ENCODE data around the gene IRF4.

Gene IRF4

DNA sequence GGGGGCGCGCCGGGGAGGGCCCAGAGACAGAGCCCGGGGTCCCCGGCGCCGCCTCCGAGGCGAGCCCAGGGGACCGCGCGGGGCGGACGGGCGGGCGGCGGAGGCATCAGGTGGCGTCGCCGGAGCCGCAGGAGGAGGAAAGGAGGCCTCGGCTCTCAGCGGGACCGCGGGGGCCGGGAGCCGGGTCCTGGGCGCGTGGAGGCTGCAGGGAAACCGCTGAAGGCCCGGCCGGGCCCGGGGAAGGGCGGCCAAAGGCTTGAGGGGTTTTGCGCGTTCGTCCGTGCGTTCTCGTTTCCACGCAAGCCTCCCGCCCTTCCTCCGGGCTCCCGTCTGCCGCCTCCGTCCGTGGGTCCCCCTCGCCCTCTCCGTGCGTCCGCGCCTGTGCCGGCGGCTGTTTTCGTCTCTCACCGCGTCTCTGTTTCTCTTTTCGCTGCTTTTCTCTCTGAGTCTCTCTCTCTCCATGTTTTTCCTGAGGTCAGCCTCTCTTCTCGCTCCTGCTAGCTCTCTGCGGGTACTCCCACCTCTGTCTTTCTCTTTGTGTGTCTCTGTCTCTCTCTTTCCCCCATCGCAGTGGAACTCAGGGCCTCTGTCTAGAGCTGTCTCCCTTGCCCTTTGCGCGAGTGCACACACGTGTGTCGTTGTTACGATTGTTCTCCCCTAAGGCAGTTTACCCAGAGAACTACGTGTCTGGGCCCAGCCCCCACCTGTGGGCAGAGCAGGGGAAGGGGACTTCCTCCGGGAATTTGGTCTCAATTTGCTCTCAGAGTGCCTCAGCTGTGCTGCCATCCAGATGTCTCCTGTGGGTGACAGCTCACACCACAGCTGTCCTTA lies 2.1 kb downstream of the IRF4 start:
- TF ChIP-seq, protein P1, sequence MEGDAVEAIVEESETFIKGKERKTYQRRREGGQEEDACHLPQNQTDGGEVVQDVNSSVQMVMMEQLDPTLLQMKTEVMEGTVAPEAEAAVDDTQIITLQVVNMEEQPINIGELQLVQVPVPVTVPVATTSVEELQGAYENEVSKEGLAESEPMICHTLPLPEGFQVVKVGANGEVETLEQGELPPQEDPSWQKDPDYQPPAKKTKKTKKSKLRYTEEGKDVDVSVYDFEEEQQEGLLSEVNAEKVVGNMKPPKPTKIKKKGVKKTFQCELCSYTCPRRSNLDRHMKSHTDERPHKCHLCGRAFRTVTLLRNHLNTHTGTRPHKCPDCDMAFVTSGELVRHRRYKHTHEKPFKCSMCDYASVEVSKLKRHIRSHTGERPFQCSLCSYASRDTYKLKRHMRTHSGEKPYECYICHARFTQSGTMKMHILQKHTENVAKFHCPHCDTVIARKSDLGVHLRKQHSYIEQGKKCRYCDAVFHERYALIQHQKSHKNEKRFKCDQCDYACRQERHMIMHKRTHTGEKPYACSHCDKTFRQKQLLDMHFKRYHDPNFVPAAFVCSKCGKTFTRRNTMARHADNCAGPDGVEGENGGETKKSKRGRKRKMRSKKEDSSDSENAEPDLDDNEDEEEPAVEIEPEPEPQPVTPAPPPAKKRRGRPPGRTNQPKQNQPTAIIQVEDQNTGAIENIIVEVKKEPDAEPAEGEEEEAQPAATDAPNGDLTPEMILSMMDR (IDR thresholded peaks at IDR 0.05; ENCODE audit: low read depth, low read length), result no peak
- TF ChIP-seq, protein P2, sequence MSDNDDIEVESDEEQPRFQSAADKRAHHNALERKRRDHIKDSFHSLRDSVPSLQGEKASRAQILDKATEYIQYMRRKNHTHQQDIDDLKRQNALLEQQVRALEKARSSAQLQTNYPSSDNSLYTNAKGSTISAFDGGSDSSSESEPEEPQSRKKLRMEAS (IDR thresholded peaks at IDR 0.05; ENCODE audit: low read depth, low read length), result no peak
- TF ChIP-seq MYC (IDR thresholded peaks at IDR 0.05; ENCODE audit: low read depth, low read length), result no peak
- no peak for TF ChIP-seq POLR2A (IDR thresholded peaks at IDR 0.05; ENCODE audit: extremely low read depth, insufficient read length)
- no peak for DNase-seq (ENCODE audit: low read depth)
- no peak overlapping the region for H3K4me3 ChIP-seq (ENCODE audit: low read depth, low read length)

DNA sequence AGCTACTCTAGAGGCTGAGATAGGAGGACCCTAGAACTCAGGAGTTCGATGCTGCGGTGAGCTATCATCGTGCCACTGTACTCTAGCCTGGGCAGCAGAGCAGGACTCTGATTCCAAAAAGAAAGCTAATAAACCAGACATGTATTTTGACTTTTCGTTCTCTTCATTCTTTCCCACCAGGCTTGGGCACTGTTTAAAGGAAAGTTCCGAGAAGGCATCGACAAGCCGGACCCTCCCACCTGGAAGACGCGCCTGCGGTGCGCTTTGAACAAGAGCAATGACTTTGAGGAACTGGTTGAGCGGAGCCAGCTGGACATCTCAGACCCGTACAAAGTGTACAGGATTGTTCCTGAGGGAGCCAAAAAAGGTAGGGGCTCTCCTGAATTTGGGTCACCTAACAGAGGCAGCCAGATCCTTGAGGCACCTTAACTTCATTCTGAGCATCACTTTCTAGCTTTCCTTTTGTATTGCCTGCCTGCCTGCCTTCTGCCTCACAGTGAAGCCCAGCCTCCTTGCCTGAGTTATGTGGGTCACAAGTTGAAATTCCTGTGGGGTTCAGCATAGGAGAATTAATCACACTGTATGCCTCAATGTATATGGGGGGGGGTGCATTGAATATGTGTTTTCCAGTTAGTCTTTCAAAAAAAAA lies 3.2 kb downstream of the IRF4 start:
- no peak for TF ChIP-seq MYC (IDR thresholded peaks at IDR 0.05; ENCODE audit: low read depth, low read length)
- no peak for TF ChIP-seq POLR2A (IDR thresholded peaks at IDR 0.05; ENCODE audit: extremely low read depth, insufficient read length)
- TF ChIP-seq, protein P2 (IDR thresholded peaks at IDR 0.05; ENCODE audit: low read depth, low read length), result no peak
- TF ChIP-seq, protein P1 (IDR thresholded peaks at IDR 0.05; ENCODE audit: low read depth, low read length), result no peak
- H3K4me3 ChIP-seq (ENCODE audit: low read depth, low read length), result no peak overlapping the region
- DNase-seq (ENCODE audit: low read depth), result no peak

DNA sequence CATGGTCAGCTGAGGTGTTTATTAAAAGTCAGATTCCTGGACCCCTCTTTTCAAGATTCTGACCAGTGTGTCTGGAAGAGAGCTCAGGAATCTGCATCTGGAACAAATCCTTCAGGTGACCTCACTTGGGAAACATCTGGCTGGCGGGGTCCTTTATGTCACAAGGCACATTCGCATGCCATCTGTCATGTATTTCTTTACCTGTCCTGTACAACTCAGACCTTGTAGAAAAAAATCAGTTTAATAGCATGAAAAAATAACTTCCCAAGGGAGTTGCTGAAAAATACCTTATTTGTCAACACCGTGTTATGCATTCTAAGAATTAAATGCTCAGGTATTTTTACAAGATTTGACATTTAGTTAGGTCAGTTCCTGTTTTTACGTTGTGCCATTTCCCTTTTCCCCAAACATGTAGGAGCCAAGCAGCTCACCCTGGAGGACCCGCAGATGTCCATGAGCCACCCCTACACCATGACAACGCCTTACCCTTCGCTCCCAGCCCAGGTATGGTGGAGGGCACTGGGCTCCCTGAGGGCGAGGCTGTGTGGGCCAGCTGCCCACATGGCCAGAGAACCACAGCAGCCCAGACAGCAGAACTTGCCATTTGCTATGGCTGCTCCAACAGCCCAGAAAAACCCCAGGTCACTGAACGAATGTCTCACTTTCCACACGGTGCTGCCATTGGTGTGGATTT lies 4.0 kb downstream of the IRF4 start:
- no peak overlapping the region for H3K4me3 ChIP-seq (ENCODE audit: low read depth, low read length)
- TF ChIP-seq POLR2A (IDR thresholded peaks at IDR 0.05; ENCODE audit: extremely low read depth, insufficient read length) (no peak), MYC (IDR thresholded peaks at IDR 0.05; ENCODE audit: low read depth, low read length) (no peak)
- TF ChIP-seq, protein P2 (IDR thresholded peaks at IDR 0.05; ENCODE audit: low read depth, low read length), result no peak
- no peak for DNase-seq (ENCODE audit: low read depth)

DNA sequence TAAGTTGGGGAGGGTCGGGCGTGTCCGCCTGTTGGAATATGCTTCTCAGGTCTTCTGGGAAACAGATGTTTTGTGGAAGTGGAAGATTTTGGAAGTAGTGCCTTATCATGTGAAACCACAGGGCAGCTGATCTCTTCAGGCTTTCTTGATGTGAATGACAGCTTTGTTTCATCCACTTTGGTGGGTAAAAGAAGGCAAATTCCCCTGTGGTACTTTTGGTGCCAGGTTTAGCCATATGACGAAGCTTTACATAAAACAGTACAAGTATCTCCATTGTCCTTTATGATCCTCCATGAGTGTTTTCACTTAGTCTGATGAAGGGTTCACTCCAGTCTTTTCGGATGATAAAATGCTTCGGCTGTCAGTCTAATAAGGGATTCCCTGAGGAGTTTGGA lies 4.6 kb downstream of the IRF4 start:
- H3K4me3 ChIP-seq (ENCODE audit: low read depth, low read length), result no peak overlapping the region
- no peak for DNase-seq (ENCODE audit: low read depth)
- no peak for TF ChIP-seq MYC (IDR thresholded peaks at IDR 0.05; ENCODE audit: low read depth, low read length)
- TF ChIP-seq, protein P2 (IDR thresholded peaks at IDR 0.05; ENCODE audit: low read depth, low read length), result no peak
- no peak for TF ChIP-seq POLR2A (IDR thresholded peaks at IDR 0.05; ENCODE audit: extremely low read depth, insufficient read length)
- TF ChIP-seq, protein P1 (IDR thresholded peaks at IDR 0.05; ENCODE audit: low read depth, low read length), result no peak

DNA sequence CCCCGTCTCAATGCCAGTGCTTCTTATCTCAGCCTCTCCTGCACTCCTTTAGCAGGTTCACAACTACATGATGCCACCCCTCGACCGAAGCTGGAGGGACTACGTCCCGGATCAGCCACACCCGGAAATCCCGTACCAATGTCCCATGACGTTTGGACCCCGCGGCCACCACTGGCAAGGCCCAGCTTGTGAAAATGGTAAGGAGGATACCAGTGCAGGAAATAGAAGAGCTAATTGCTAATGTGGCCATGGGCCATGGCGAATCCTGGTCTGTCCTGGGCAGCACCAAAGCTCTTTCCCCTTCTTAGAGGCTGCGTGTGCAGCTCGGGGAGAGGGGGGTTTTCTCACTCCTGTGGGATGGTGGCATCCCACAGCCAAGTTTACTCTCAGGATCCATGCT lies 5.5 kb downstream of the IRF4 start:
- no peak for DNase-seq (ENCODE audit: low read depth)
- no peak overlapping the region for H3K4me3 ChIP-seq (ENCODE audit: low read depth, low read length)
- TF ChIP-seq, protein P1 (IDR thresholded peaks at IDR 0.05; ENCODE audit: low read depth, low read length), result no peak
- TF ChIP-seq MYC (IDR thresholded peaks at IDR 0.05; ENCODE audit: low read depth, low read length) (no peak), POLR2A (IDR thresholded peaks at IDR 0.05; ENCODE audit: extremely low read depth, insufficient read length) (no peak)
- TF ChIP-seq, protein P2 (IDR thresholded peaks at IDR 0.05; ENCODE audit: low read depth, low read length), result no peak

All from NB4 (cell line).